Ecto neural progenitor cell (in vitro differentiated cells): ENCODE measurements around the gene TTC39A.

Experiments
- DNase-seq: peaks from one replicate; pipeline ENCODE4 v3.0.0-alpha.2; 2018; ENCODE audit warnings: low spot score

Gene TTC39A

GRCh38 chr1:51314974-51315373, 15.4 kb downstream of the TTC39A start:
- DNase-seq = no peak

- no peak for DNase-seq
These were observed 16.2 kb downstream of the TTC39A start for GRCh38 chr1:51313961-51314777.

- no peak for DNase-seq
These were observed 17.0 kb downstream of the TTC39A start for GRCh38 chr1:51313268-51313852.

- DNase-seq = no peak
These were observed 17.6 kb downstream of the TTC39A start for GRCh38 chr1:51312718-51313117.

- DNase-seq = no peak
These were observed 18.5 kb downstream of the TTC39A start for GRCh38 chr1:51311826-51312225.

GRCh38 chr1:51310871-51311613, 19.3 kb downstream of the TTC39A start:
- no peak for DNase-seq

GRCh38 chr1:51309291-51309690, 21.1 kb downstream of the TTC39A start:
- DNase-seq = no peak

GRCh38 chr1:51308636-51309035, 21.7 kb downstream of the TTC39A start:
- DNase-seq = no peak

GRCh38 chr1:51306950-51307349, 23.4 kb downstream of the TTC39A start:
- no peak for DNase-seq

- DNase-seq = peak; percentile 38
These were observed 25.0 kb downstream of the TTC39A start for GRCh38 chr1:51305371-51305823.

- no peak for DNase-seq
These were observed 26.0 kb downstream of the TTC39A start for GRCh38 chr1:51304360-51304759.

- DNase-seq = peak; percentile 31
These were observed 26.6 kb downstream of the TTC39A start for GRCh38 chr1:51303751-51304251.

GRCh38 chr1:51303315-51303714, 27.0 kb downstream of the TTC39A start:
- DNase-seq = no peak

- DNase-seq = peak; percentile 44
These were observed 27.6 kb downstream of the TTC39A start for GRCh38 chr1:51302746-51303145.

- DNase-seq = peak; percentile 32
These were observed 28.1 kb downstream of the TTC39A start for GRCh38 chr1:51302270-51302669.

- peak; percentile 39 for DNase-seq
These were observed 28.6 kb downstream of the TTC39A start for GRCh38 chr1:51301844-51302162.

- peak; percentile 37 for DNase-seq
These were observed 29.1 kb downstream of the TTC39A start for GRCh38 chr1:51301152-51301843.

GRCh38 chr1:51299981-51300670, 30.2 kb downstream of the TTC39A start:
- DNase-seq = no peak

- DNase-seq = no peak
These were observed 31.0 kb downstream of the TTC39A start for GRCh38 chr1:51299185-51299885.

- DNase-seq = peak; percentile 33
These were observed 32.0 kb downstream of the TTC39A start for GRCh38 chr1:51298322-51298705.
